ENCODE results near the gene USP10.

Gene USP10

DNA sequence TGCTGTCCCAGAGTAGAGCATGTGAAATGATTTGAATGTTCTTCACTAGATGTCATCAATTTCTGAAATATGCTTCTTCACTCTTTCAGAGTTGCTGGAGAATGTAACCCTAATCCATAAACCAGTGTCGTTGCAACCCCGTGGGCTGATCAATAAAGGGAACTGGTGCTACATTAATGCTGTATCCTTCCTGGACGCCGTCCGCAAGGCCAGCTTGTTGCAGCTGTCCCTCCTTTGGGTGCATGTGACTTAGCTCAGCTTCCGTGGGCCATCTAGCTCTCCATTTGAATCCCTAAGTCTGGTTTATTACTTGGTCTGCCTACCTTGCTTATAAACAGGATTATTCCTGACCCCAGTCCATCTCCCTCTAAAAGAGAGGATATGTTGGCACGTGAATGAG is 58.8 kb downstream of the USP10 start:
- TF ChIP-seq, protein P1, sequence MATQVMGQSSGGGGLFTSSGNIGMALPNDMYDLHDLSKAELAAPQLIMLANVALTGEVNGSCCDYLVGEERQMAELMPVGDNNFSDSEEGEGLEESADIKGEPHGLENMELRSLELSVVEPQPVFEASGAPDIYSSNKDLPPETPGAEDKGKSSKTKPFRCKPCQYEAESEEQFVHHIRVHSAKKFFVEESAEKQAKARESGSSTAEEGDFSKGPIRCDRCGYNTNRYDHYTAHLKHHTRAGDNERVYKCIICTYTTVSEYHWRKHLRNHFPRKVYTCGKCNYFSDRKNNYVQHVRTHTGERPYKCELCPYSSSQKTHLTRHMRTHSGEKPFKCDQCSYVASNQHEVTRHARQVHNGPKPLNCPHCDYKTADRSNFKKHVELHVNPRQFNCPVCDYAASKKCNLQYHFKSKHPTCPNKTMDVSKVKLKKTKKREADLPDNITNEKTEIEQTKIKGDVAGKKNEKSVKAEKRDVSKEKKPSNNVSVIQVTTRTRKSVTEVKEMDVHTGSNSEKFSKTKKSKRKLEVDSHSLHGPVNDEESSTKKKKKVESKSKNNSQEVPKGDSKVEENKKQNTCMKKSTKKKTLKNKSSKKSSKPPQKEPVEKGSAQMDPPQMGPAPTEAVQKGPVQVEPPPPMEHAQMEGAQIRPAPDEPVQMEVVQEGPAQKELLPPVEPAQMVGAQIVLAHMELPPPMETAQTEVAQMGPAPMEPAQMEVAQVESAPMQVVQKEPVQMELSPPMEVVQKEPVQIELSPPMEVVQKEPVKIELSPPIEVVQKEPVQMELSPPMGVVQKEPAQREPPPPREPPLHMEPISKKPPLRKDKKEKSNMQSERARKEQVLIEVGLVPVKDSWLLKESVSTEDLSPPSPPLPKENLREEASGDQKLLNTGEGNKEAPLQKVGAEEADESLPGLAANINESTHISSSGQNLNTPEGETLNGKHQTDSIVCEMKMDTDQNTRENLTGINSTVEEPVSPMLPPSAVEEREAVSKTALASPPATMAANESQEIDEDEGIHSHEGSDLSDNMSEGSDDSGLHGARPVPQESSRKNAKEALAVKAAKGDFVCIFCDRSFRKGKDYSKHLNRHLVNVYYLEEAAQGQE (IDR thresholded peaks at IDR 0.05; ENCODE audit: insufficient read depth in 1 of 2, low read depth in 2 of 2, low read length in 2 of 2) = no peak
- TF ChIP-seq TAF1 (IDR thresholded peaks at IDR 0.05; ENCODE audit: borderline replicate concordance, insufficient read depth, low read length) (no peak), SIN3A (IDR thresholded peaks at IDR 0.05; ENCODE audit: borderline replicate concordance, insufficient read depth, low read length) (no peak), POLR2AphosphoS5 (IDR thresholded peaks at IDR 0.05; ENCODE audit: low read depth, low read length) (no peak), FOXP2 (optimal IDR thresholded peaks at IDR 0.05; ENCODE audit: borderline replicate concordance, extremely low read depth, extremely low read length, insufficient read depth) (no peak)

DNA sequence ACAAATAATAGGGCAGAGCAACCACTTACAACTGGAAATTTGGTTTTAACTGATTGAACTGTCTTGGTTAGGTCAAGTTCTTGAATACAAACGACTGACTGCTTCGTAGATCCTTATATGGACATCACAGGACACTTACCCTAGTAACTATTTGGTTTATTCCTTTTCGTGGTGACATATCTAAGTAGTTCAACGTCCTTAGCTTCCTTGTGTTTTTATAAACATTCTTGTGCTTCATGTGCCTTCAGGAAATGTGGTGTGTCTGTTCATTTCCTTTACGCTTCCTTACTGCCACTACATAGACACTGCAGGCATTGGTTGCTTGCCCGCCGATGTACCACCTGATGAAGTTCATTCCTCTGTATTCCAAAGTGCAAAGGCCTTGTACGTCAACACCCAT is 59.3 kb downstream of the USP10 start:
- TF ChIP-seq SIN3A (IDR thresholded peaks at IDR 0.05; ENCODE audit: borderline replicate concordance, insufficient read depth, low read length) = no peak
- TF ChIP-seq, protein P1 (IDR thresholded peaks at IDR 0.05; ENCODE audit: insufficient read depth in 1 of 2, low read depth in 2 of 2, low read length in 2 of 2) = no peak
- no peak for TF ChIP-seq FOXP2 (optimal IDR thresholded peaks at IDR 0.05; ENCODE audit: borderline replicate concordance, extremely low read depth, extremely low read length, insufficient read depth)
- TF ChIP-seq TAF1 (IDR thresholded peaks at IDR 0.05; ENCODE audit: borderline replicate concordance, insufficient read depth, low read length) = no peak
- TF ChIP-seq POLR2AphosphoS5 (IDR thresholded peaks at IDR 0.05; ENCODE audit: low read depth, low read length) = no peak

DNA sequence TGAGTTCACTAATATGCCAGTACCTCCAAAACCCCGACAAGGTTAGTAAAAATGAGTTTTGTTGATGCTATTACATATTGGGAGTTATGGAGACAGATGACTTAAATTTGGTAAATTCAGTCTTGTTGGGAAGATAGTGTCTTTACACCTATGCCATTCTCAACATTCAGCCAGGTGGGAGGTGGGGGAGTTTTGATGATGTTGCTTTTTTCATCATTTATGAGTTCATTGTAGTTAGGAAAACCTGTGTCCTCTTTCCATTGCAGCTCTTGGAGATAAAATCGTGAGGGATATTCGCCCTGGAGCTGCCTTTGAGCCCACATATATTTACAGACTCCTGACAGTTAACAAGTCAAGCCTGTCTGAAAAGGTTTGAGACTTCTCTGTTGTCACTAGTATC is 60.1 kb downstream of the USP10 start:
- TF ChIP-seq TAF1 (IDR thresholded peaks at IDR 0.05; ENCODE audit: borderline replicate concordance, insufficient read depth, low read length) (no peak), FOXP2 (optimal IDR thresholded peaks at IDR 0.05; ENCODE audit: borderline replicate concordance, extremely low read depth, extremely low read length, insufficient read depth) (no peak), SIN3A (IDR thresholded peaks at IDR 0.05; ENCODE audit: borderline replicate concordance, insufficient read depth, low read length) (no peak)

DNA sequence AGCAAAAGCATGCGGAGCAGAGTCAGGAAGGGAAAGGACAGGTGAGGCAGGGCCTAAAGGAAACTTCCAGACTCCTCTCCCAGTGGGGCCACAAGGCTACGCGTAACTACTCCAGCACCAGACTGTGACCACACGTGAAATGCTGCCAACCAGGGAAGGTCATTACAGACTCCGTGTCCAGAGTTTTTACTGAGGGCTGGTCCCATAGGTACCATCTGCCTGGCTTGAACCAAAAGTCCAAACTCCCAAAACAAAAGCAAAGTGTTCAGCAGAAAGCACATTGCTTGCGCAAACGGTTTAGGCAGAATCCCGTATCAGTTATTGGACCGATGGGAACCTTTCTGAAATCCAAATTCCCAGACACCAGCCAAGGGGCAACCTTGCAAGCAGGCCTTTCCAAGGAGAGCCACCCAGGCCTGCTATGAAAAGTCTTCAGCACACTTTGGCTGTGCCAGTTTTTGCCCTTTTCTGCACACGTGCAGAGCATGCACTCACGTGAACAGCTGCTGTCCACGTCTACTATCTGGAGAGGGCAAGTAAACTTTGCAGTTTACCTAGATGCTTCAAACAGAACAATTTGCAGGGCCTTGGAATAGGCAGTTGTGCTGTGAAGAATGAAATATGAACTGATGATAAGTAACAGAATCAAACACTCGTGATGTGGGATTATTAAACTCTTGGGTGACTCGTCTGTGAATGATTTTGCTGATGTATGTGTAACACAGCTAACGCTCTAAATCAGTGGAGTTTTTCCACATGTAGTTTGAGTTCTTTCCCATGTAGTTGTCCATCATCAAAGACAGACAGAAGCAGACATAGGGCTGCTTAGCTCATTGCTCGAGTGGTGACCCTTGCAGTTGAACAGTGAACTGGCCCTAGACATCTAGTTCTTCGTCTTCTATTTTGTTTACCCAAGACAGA is 61.9 kb downstream of the USP10 start:
- TF ChIP-seq, protein P1 (IDR thresholded peaks at IDR 0.05; ENCODE audit: insufficient read depth in 1 of 2, low read depth in 2 of 2, low read length in 2 of 2) = no peak
- TF ChIP-seq FOXP2 (optimal IDR thresholded peaks at IDR 0.05; ENCODE audit: borderline replicate concordance, extremely low read depth, extremely low read length, insufficient read depth) = no peak

DNA sequence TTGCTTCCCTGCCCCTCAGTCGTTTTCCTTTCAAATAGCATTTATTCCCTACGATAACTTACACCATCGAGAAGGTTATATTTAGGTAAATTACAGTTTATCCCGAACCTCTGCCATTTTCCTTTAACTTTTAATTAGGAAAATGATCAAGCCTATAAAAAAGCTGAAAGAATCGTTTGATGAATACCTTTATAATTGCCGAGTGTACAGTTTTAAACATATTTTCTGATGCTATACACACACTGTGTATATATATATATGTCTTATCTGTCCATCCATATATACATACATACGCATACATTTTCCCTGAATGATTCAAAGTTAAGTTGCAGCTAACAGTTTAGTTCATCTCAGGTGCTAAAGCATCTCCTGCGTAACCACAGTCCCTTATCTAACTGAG is 63.4 kb downstream of the USP10 start:
- TF ChIP-seq, protein P1 (IDR thresholded peaks at IDR 0.05; ENCODE audit: insufficient read depth in 1 of 2, low read depth in 2 of 2, low read length in 2 of 2) = no peak
- TF ChIP-seq TAF1 (IDR thresholded peaks at IDR 0.05; ENCODE audit: borderline replicate concordance, insufficient read depth, low read length) (no peak), SIN3A (IDR thresholded peaks at IDR 0.05; ENCODE audit: borderline replicate concordance, insufficient read depth, low read length) (no peak), FOXP2 (optimal IDR thresholded peaks at IDR 0.05; ENCODE audit: borderline replicate concordance, extremely low read depth, extremely low read length, insufficient read depth) (no peak), POLR2AphosphoS5 (IDR thresholded peaks at IDR 0.05; ENCODE audit: low read depth, low read length) (no peak)

Measured in PFSK-1 (cell line).